HepG2 (cell line): ENCODE data around the gene ANKRD11. TPM values are rescaled to one million over a fixed set of nuclear protein-coding genes. Genes with fewer than 3 reads are reported as not detected.
A peak's percentile ranks its signal among the peaks of the same experiment; 100 is the strongest.

Experiments
- ARNTL ChIP-seq: sonication (generic); formaldehyde crosslinking; IDR thresholded peaks from 2 replicates; pipeline ENCODE4 v1.4.0; 2020; ENCODE audit warnings: mild to moderate bottlenecking, missing genetic modification reagents
- ATRX ChIP-seq: sonication (generic); formaldehyde crosslinking; IDR thresholded peaks from 2 replicates; pipeline ENCODE4 v1.4.0; 2020; ENCODE audit warnings: missing genetic modification reagents, borderline replicate concordance
- BCL3 ChIP-seq: sonication (generic); formaldehyde crosslinking; IDR thresholded peaks from 2 replicates; pipeline ENCODE4 v1.5.1; 2020; ENCODE audit warnings: mild to moderate bottlenecking, missing genetic modification reagents, moderate library complexity
- BORCS8-MEF2B ChIP-seq: sonication (generic); formaldehyde crosslinking; IDR thresholded peaks from 2 replicates; pipeline ENCODE4 v1.8.0; 2022; ENCODE audit warnings: mild to moderate bottlenecking, missing genetic modification reagents
- EZH2 ChIP-seq: conservative IDR thresholded peaks from 2 replicates; pipeline ENCODE4 v1.6.1; 2012; ENCODE audit warnings: mild to moderate bottlenecking, low read depth, low read length, moderate library complexity
- FIP1L1 ChIP-seq: fragments of 200-400 bp; formaldehyde crosslinking; IDR thresholded peaks from 2 replicates; pipeline ENCODE4 v1.6.1; 2018; ENCODE audit warnings: low read depth, mild to moderate bottlenecking, low read length, moderate library complexity, borderline replicate concordance; ENCODE audit not compliant: insufficient read depth
- FOXK1 ChIP-seq: sonication (generic); formaldehyde crosslinking; IDR thresholded peaks from 2 replicates; pipeline ENCODE4 v1.4.0; 2020; ENCODE audit warnings: low read depth, missing genetic modification reagents, borderline replicate concordance
- HMG20A ChIP-seq: IDR thresholded peaks from 2 replicates; pipeline ENCODE4 v1.6.1; 2016; ENCODE audit warnings: borderline replicate concordance
- MAFF ChIP-seq: IDR thresholded peaks from 2 replicates; pipeline ENCODE4 v1.6.1; 2011; ENCODE audit warnings: low read depth, low read length, improper control_type of control experiment
- MAZ ChIP-seq, 2 experiments: sonication (generic) in 1 of 2; formaldehyde crosslinking in 1 of 2; IDR thresholded peaks; 2 replicates each; pipeline versions ENCODE4 v1.5.0 to v1.6.1; 2012 to 2020; ENCODE audit warnings: low read depth in 2 of 2, mild to moderate bottlenecking in 2 of 2, borderline replicate concordance in 1 of 2, improper control_type of control experiment in 1 of 2, low read length in 1 of 2, missing genetic modification reagents in 1 of 2, moderate library complexity in 1 of 2
- MXD4 ChIP-seq: IDR thresholded peaks from 2 replicates; pipeline ENCODE4 v1.6.1; 2016; ENCODE audit warnings: mild to moderate bottlenecking, missing biosample characterization, missing genetic modification reagents
- NCOA2 ChIP-seq: sonication (generic); formaldehyde crosslinking; IDR thresholded peaks from 2 replicates; pipeline ENCODE4 v1.8.0; 2022; ENCODE audit warnings: inconsistent platforms
- NFE2 ChIP-seq: sonication (generic); formaldehyde crosslinking; IDR thresholded peaks from 2 replicates; pipeline ENCODE4 v1.4.0; 2020; ENCODE audit warnings: missing genetic modification reagents
- NFIC ChIP-seq: IDR thresholded peaks from 2 replicates; pipeline ENCODE4 v1.6.1; 2012; ENCODE audit warnings: mild to moderate bottlenecking, low read length, inconsistent platforms
- PHF20 ChIP-seq: sonication (generic); formaldehyde crosslinking; IDR thresholded peaks from 2 replicates; pipeline ENCODE4 v1.5.0; 2020; ENCODE audit warnings: mild to moderate bottlenecking, missing genetic modification reagents
- RBM39 ChIP-seq: fragments of 200-400 bp; formaldehyde crosslinking; IDR thresholded peaks from one replicate; pipeline ENCODE4 v1.6.1; 2018; ENCODE audit warnings: antibody characterized with exemption, mild to moderate bottlenecking, low read depth, low read length; ENCODE audit not compliant: poor library complexity, severe bottlenecking
- SOX6 ChIP-seq, 2 experiments: fragments of 450-650 bp in 1 of 2; sonication (generic) in 1 of 2; formaldehyde crosslinking in 1 of 2; IDR thresholded peaks; 2 replicates each; pipeline versions ENCODE4 v1.4.0 to v1.6.1; 2017 to 2020; ENCODE audit warnings: antibody characterized with exemption in 1 of 2, mild to moderate bottlenecking in 1 of 2, missing genetic modification reagents in 1 of 2
- USF2 ChIP-seq, 2 experiments: sonication (generic) in 1 of 2; formaldehyde crosslinking in 1 of 2; IDR thresholded peaks; 2 replicates each; pipeline versions ENCODE4 v1.5.1 to v1.6.1; 2011 to 2020; ENCODE audit warnings: borderline replicate concordance in 1 of 2, low read depth in 1 of 2, low read length in 1 of 2, mild to moderate bottlenecking in 1 of 2, missing genetic modification reagents in 1 of 2, moderate library complexity in 1 of 2
- ZNF251 ChIP-seq: sonication (generic); formaldehyde crosslinking; IDR thresholded peaks from 2 replicates; pipeline ENCODE4 v1.9.0; 2021; ENCODE audit warnings: mild to moderate bottlenecking, missing genetic modification reagents
- ZNF44 ChIP-seq: sonication (generic); formaldehyde crosslinking; IDR thresholded peaks from 2 replicates; pipeline ENCODE4 v1.5.1; 2020; ENCODE audit warnings: mild to moderate bottlenecking, missing genetic modification reagents
- ZNF790 ChIP-seq: sonication (generic); formaldehyde crosslinking; IDR thresholded peaks from 2 replicates; pipeline ENCODE4 v1.8.0; 2022; ENCODE audit warnings: missing genetic modification reagents, mild to moderate bottlenecking, borderline replicate concordance
- ZSCAN12 ChIP-seq: sonication (generic); formaldehyde crosslinking; IDR thresholded peaks from 2 replicates; pipeline ENCODE4 v1.9.0; 2021; ENCODE audit warnings: mild to moderate bottlenecking, missing genetic modification reagents
- ZSCAN9 ChIP-seq: IDR thresholded peaks from 2 replicates; pipeline ENCODE4 v1.6.1; 2016; ENCODE audit warnings: borderline replicate concordance
- polyA plus RNA-seq, 8 experiments: library from polyadenylated mRNA; depleted of rRNA in 3 of 8; stranded (reverse) in 7 of 8; unstranded in 1 of 8; fragments of >200 nt; fragmentation: Illumina TruSeq in 4 of 8; extraction: Trizol in 4 of 8; gene quantifications; 2 replicates each; pipeline versions ENCODE4 v1.2.1 to v1.2.3, GENCODE V29; 2011 to 2016; ENCODE audit warnings: low read depth in 4 of 8, missing spikeins in 1 of 8, mixed read lengths in 1 of 8; ENCODE audit not compliant: insufficient read depth in 1 of 8
- total RNA-seq, 5 experiments: library from RNA; depleted of rRNA; stranded (reverse); fragments of >200 nt; fragmentation: Illumina TruSeq; extraction: Trizol; gene quantifications; 2 replicates each; pipeline ENCODE4 v1.2.3, GENCODE V29; 2016; ENCODE audit warnings: low read depth in 1 of 5
- TF ChIP-seq, protein P1 (sequence below): IDR thresholded peaks from 2 replicates; pipeline ENCODE4 v1.6.1; 2016; ENCODE audit warnings: low read depth

Gene ANKRD11
- total and polyA plus RNA-seq, 2 of the 13 experiments (the other 11 are each of a cell fraction or from before 2014, with no cell fraction given) = 21.4 to 38.4 TPM

DNA sequence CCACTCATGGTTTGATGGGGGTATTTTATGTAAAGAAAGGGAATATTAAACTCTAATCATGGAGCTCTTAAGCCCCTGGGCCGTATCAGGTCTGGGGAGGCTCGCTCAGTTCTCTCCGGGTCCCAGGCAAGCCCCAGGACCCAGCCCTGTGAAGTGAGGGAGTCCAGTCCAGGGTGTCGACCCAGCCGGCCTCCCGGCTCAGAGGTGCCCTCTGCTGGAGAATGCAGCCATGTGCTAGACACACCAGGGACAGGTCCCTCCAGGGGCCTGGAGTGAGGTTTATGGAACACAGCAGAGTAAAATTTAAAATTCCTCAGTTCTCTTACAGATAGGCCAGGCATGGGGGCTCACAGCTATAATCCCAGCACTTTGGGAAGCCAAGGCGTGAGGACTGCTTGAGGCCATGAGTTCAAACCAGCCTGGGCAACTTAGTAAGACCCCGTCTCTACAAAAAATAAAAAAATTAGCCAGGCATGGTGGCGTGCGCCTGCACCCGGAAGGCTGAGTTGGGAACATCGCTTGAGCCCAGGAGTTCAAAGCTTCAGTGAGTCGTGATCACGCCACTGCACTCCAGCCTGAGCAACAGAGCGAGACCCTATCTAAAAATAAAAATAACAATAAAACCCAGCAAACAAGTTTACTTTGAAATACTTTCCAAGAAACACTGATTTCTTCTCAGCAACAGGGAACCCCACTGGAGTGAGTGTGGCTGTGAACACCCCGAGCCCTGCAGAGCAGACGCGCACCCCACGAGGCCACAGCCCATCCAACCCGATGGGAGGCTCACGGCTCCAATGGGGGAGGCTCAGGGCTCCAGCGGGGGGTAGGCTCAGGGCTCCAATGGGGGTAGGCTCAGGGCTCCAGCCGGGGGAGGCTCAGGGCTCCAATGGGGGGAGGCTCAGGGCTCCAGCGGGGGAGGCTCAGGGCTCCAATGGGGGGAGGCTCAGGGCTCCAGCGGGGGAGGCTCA lies 200.6 kb downstream of the ANKRD11 start (continued):
- TF ChIP-seq, protein P1, sequence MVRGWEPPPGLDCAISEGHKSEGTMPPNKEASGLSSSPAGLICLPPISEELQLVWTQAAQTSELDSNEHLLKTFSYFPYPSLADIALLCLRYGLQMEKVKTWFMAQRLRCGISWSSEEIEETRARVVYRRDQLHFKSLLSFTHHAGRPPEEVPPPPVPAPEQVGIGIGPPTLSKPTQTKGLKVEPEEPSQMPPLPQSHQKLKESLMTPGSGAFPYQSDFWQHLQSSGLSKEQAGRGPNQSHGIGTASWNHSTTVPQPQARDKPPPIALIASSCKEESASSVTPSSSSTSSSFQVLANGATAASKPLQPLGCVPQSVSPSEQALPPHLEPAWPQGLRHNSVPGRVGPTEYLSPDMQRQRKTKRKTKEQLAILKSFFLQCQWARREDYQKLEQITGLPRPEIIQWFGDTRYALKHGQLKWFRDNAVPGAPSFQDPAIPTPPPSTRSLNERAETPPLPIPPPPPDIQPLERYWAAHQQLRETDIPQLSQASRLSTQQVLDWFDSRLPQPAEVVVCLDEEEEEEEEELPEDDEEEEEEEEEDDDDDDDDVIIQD (CRISPR knock-in tag) = peak; percentile 26; the same call in 1 of the 2 replicates
- TF ChIP-seq FOXK1 (CRISPR knock-in tag) (peak; percentile 43; the same call in 1 of the 2 replicates), EZH2 (no peak), SOX6 (IDR thresholded peaks at IDR 0.05) (no peak), SOX6 (CRISPR knock-in tag; IDR thresholded peaks at IDR 0.05) (no peak), ZSCAN12 (no peak), MAFF (no peak), FIP1L1 (no peak), ATRX (CRISPR knock-in tag) (no peak), ZNF790 (no peak), ARNTL (CRISPR knock-in tag) (no peak), NCOA2 (CRISPR knock-in tag) (0 out of 2 replicates have a peak, but pooled peaks have one; percentile 23), BORCS8-MEF2B (CRISPR knock-in tag) (peak; percentile 52; the same call in 1 of the 2 replicates), USF2 (IDR thresholded peaks at IDR 0.05; ENCODE audit: low read depth, low read length) (no peak), USF2 (CRISPR knock-in tag; IDR thresholded peaks at IDR 0.05; ENCODE audit: borderline replicate concordance) (no peak), MXD4 (CRISPR knock-in tag) (no peak), NFE2 (CRISPR knock-in tag) (no peak), ZSCAN9 (CRISPR knock-in tag) (no peak), RBM39 (no peak), BCL3 (CRISPR knock-in tag) (no peak), ZNF251 (CRISPR knock-in tag) (no peak), PHF20 (CRISPR knock-in tag) (no peak), NFIC (no peak), HMG20A (CRISPR knock-in tag) (no peak), ZNF44 (CRISPR knock-in tag) (no peak), MAZ (IDR thresholded peaks at IDR 0.05; ENCODE audit: borderline replicate concordance, low read depth, low read length) (no peak), MAZ (CRISPR knock-in tag; IDR thresholded peaks at IDR 0.05; ENCODE audit: low read depth) (peak; percentile 54; the same call in 1 of the 2 replicates)
